Gastroesophageal sphincter (tissue), 3 donors: ENCODE results near the gene ATOSB.

Source experiments
- CTCF ChIP-seq, 4 experiments: fragments of 200-600 bp in 2 of 4; fragments of 450-650 bp in 2 of 4; sonication (generic) in 1 of 4; IDR thresholded peaks; one replicate each; pipeline ENCODE4 v1.5.1; 2017 to 2019; ENCODE audit warnings: antibody characterized with exemption in 4 of 4, mild to moderate bottlenecking in 2 of 4, moderate library complexity in 2 of 4
- EP300 ChIP-seq: sonication (generic); formaldehyde crosslinking; IDR thresholded peaks from one replicate; pipeline ENCODE4 v1.6.1; 2017; ENCODE audit warnings: antibody characterized with exemption, mild to moderate bottlenecking
- POLR2AphosphoS5 ChIP-seq: sonication (generic); formaldehyde crosslinking; IDR thresholded peaks from one replicate; pipeline ENCODE4 v1.6.1; 2017; ENCODE audit warnings: antibody characterized with exemption

DNA sequence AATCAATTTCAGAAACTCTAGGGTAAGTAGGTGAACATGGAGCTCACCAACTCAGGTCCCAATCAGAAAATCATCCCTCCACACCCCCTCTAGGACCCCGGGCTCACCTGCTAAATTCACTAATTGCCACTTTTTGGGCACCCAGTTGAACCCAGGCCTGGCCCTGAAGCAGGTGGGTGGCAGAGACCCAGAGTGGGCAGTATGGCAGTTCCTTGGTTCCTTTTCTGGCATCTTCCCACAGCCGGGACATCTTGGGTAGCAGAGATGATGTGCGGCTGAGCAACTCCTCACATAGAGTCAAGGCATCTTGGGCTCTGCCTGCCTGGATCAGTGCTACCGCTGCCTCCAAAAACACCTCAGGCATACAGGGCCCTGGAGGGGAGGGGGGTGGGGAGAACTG is 40.3 kb downstream of the ATOSB start:
- TF ChIP-seq POLR2AphosphoS5, result no peak
- no peak for TF ChIP-seq CTCF (IDR thresholded peaks at IDR 0.05)
- no peak for TF ChIP-seq EP300
